Measurements from ENCODE around the gene TLR10.
"Not testable (repeated sequence)": the region's sequence is repeated elsewhere in the genome, so short reads cannot be mapped to it uniquely, and the experiment has no call there.

TLR10 gene

DNA sequence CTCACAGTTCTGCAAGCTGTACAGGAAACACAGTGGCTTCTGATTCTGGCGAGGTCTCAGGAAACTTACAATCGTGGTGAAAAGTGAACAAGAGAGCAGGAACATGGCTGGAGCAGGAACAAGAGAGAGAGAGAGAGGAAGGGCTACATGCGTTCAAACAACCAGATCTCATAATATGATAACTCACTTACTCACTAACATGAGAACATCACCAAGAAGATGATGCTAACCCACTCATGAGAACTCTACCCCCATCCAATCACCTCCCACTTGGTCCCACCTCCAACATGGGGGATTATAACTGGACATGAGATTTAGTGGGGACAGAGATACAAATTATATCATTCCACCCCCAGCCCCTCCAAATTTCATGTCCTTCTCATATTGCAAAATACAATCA is 31.6 kb upstream of the TLR10 start:
- H3K27me3 ChIP-seq (ENCODE audit: insufficient read depth, low read length), result no peaks in the 10 kb centered on the region
- no peaks in the 10 kb centered on the region for H3K9me3 ChIP-seq (ENCODE audit: low read length)
- H3K4me1 ChIP-seq (ENCODE audit: insufficient read depth, low read length), result no peaks in the 10 kb centered on the region
- no peak overlapping the region for H2AFZ ChIP-seq (ENCODE audit: low read depth, low read length)
- no peak overlapping the region for H3K4me3 ChIP-seq (ENCODE audit: low read length)
- no peaks in the 10 kb centered on the region for H3K36me3 ChIP-seq (ENCODE audit: insufficient read depth, low read length)

DNA sequence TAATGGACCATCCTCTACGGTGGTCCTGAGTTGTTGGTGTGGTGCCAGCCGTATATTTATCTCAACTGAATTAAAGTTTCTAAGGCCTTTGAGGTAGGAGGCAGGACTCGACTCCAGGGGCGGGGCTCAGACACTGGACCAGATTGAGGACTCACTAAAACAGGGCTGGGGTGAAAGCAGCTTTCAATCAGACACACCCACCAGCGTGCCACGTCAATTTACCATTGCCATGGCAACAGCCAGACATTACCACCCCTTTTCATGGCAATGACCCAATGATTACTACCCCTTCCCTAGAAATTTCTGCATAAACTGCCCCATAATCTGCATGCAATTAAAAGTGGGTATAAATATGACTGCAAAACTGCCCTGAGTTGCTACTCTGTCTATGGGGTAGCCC is 28.5 kb upstream of the TLR10 start:
- no peaks in the 10 kb centered on the region for H3K36me3 ChIP-seq (ENCODE audit: insufficient read depth, low read length)
- H3K27me3 ChIP-seq (ENCODE audit: insufficient read depth, low read length), result no peaks in the 10 kb centered on the region
- H3K9me3 ChIP-seq (ENCODE audit: low read length), result no peaks in the 10 kb centered on the region
- H3K4me1 ChIP-seq (ENCODE audit: insufficient read depth, low read length), result no peaks in the 10 kb centered on the region
- H3K4me3 ChIP-seq (ENCODE audit: low read length), result no peak overlapping the region
- H2AFZ ChIP-seq (ENCODE audit: low read depth, low read length), result no peak overlapping the region

DNA sequence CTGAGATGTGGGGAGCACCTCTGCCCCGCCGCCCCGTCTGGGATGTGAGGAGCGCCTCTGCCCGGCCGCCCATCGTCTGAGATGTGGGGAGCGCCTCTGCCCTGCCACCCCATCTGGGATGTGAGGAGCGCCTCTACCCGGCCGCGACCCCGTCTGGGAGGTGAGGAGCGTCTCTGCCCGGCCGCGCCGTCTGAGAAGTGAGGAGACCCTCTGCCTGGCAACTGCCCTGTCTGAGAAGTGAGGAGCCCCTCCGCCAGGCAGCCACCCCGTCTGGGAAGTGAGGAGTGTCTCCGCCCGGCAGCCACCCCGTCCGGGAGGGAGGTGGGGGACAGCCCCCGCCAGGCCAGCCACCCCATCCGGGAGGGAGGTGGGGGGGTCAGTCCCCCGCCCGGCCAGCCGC is 24.7 kb upstream of the TLR10 start:
- H3K27me3 ChIP-seq (ENCODE audit: insufficient read depth, low read length); H3K36me3 ChIP-seq (ENCODE audit: insufficient read depth, low read length); H3K4me3 ChIP-seq (ENCODE audit: low read length); H2AFZ ChIP-seq (ENCODE audit: low read depth, low read length); H3K9me3 ChIP-seq (ENCODE audit: low read length); H3K4me1 ChIP-seq (ENCODE audit: insufficient read depth, low read length): not testable (repeated sequence)

GRCh38 chr4:38806251-38806650 is 23.5 kb upstream of the TLR10 start:
- not testable (repeated sequence) for H3K36me3 ChIP-seq (ENCODE audit: insufficient read depth, low read length); H3K4me3 ChIP-seq (ENCODE audit: low read length); H2AFZ ChIP-seq (ENCODE audit: low read depth, low read length); H3K9me3 ChIP-seq (ENCODE audit: low read length); H3K27me3 ChIP-seq (ENCODE audit: insufficient read depth, low read length); H3K4me1 ChIP-seq (ENCODE audit: insufficient read depth, low read length)

GRCh38 chr4:38805530-38806145 is 22.8 kb upstream of the TLR10 start:
- H3K36me3 ChIP-seq (ENCODE audit: insufficient read depth, low read length), result no peaks in the 10 kb centered on the region

DNA sequence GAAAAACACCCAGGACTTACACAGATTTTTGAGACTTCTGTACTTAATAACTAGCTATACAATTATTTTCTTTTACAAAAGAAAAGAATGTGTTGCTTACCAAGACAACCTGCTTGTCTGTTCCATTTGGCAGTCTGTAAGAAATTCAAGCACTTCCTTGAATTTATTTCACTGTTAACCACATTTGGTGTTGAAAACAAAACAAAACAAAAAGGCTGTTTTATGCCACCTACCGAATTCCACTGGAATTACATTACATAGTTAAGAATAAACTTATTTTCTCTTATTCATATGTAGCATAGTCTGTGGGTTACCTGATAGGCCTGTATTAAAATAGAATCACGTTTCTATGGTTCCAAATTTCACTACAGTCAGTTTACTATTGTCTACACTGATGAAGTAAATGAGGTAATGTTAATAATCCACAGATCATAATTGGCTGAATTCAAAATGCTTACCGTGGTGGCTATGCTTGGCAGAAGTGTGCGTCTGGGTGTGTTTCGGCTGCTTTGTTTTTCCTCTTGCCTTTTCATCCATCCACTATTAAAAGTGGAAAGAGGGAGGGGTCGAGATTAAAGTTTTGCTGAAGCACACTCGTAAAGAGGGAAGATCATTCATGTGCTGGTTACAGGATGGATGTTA is 22.0 kb upstream of the TLR10 start, which contains the start of gene TLR1:
TSS of gene TLR1 (minus strand) at position 138 of the 642 bp plus-strand sequence. CDS start 5,960 bp downstream, outside the sequence.
- Histone ChIP-seq H3K27me3 (ENCODE audit: insufficient read depth, low read length) (no peaks in the 10 kb centered on the region), H3K36me3 (ENCODE audit: insufficient read depth, low read length) (no peaks in the 10 kb centered on the region), H3K4me1 (ENCODE audit: insufficient read depth, low read length) (no peaks in the 10 kb centered on the region), H3K4me3 (ENCODE audit: low read length) (no peak within 1 kb of the TSS), H2AFZ (ENCODE audit: low read depth, low read length) (no peak within 1 kb of the TSS), H3K9me3 (ENCODE audit: low read length) (peaks cover 5% of the 10 kb centered on the region)

More at GRCh38 chr4:38805530-38806145, 22.8 kb upstream of the TLR10 start:
- H2AFZ ChIP-seq (ENCODE audit: low read depth, low read length), result no peak overlapping the region
- H3K4me1 ChIP-seq (ENCODE audit: insufficient read depth, low read length), result no peaks in the 10 kb centered on the region
- peaks cover 5% of the 10 kb centered on the region for H3K9me3 ChIP-seq (ENCODE audit: low read length)
- no peak overlapping the region for H3K4me3 ChIP-seq (ENCODE audit: low read length)
- H3K27me3 ChIP-seq (ENCODE audit: insufficient read depth, low read length), result no peaks in the 10 kb centered on the region

DNA sequence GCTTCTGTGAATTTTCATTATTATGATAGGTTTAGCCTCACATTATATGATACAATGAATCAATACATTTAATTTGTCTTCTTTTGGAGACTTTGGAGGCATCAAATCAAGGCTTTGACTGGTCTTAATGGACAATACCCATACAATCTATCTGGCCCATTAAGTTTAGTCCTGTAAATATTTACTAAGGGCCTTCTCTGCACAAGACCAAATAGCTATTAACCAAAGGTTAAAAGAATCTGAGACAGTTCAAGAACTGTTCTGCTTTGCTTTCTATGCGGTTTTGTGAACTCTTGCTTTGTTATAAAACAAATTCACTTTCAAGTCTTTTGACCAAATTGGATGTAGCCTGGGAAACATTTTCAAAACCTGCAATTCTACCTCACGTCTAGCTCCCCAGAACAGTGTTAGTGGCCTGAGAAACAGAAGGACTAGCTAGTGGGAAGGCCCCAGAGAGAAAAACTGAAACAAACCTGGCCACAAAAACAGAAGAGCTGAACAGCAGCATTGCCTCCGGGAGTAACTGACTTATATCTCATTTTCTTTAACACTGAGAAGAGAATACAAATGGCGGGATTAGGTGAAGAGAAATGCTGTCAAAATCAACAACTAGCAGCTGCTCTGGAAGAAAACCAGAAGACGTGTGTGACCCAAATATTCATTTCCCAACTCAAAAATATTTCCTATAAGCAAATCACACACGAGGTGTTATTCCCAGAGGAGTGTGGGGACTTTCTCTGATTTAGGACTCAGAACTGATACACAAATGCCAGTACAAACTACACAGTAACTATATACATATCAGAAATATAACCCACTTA is 21.3 kb upstream of the TLR10 start:
- H3K4me3 ChIP-seq (ENCODE audit: low read length), result no peak overlapping the region
- H3K4me1 ChIP-seq (ENCODE audit: insufficient read depth, low read length), result no peaks in the 10 kb centered on the region
- H3K36me3 ChIP-seq (ENCODE audit: insufficient read depth, low read length), result no peaks in the 10 kb centered on the region
- H3K27me3 ChIP-seq (ENCODE audit: insufficient read depth, low read length), result no peaks in the 10 kb centered on the region
- no peak overlapping the region for H2AFZ ChIP-seq (ENCODE audit: low read depth, low read length)
- H3K9me3 ChIP-seq (ENCODE audit: low read length), result peaks cover 5% of the 10 kb centered on the region

- Histone ChIP-seq H2AFZ (ENCODE audit: low read depth, low read length) (no peak overlapping the region), H3K4me3 (ENCODE audit: low read length) (no peak overlapping the region), H3K4me1 (ENCODE audit: insufficient read depth, low read length) (no peaks in the 10 kb centered on the region), H3K36me3 (ENCODE audit: insufficient read depth, low read length) (no peaks in the 10 kb centered on the region), H3K9me3 (ENCODE audit: low read length) (peaks cover 5% of the 10 kb centered on the region), H3K27me3 (ENCODE audit: insufficient read depth, low read length) (no peaks in the 10 kb centered on the region)
Observed at GRCh38 chr4:38802561-38803355, 20.0 kb upstream of the TLR10 start.

- H2AFZ ChIP-seq (ENCODE audit: low read depth, low read length), result no peak overlapping the region
- peaks cover 5% of the 10 kb centered on the region for H3K9me3 ChIP-seq (ENCODE audit: low read length)
- H3K4me1 ChIP-seq (ENCODE audit: insufficient read depth, low read length), result no peaks in the 10 kb centered on the region
- H3K27me3 ChIP-seq (ENCODE audit: insufficient read depth, low read length), result no peaks in the 10 kb centered on the region
- H3K4me3 ChIP-seq (ENCODE audit: low read length), result no peak overlapping the region
- H3K36me3 ChIP-seq (ENCODE audit: insufficient read depth, low read length), result no peaks in the 10 kb centered on the region
Observed at GRCh38 chr4:38800961-38801450, 18.2 kb upstream of the TLR10 start.

- no peak overlapping the region for H3K4me3 ChIP-seq (ENCODE audit: low read length)
- no peak overlapping the region for H2AFZ ChIP-seq (ENCODE audit: low read depth, low read length)
- no peaks in the 10 kb centered on the region for H3K27me3 ChIP-seq (ENCODE audit: insufficient read depth, low read length)
- H3K4me1 ChIP-seq (ENCODE audit: insufficient read depth, low read length), result no peaks in the 10 kb centered on the region
- no peaks in the 10 kb centered on the region for H3K36me3 ChIP-seq (ENCODE audit: insufficient read depth, low read length)
- H3K9me3 ChIP-seq (ENCODE audit: low read length), result peaks cover 5% of the 10 kb centered on the region
Observed at GRCh38 chr4:38800366-38800765, 17.6 kb upstream of the TLR10 start.

DNA sequence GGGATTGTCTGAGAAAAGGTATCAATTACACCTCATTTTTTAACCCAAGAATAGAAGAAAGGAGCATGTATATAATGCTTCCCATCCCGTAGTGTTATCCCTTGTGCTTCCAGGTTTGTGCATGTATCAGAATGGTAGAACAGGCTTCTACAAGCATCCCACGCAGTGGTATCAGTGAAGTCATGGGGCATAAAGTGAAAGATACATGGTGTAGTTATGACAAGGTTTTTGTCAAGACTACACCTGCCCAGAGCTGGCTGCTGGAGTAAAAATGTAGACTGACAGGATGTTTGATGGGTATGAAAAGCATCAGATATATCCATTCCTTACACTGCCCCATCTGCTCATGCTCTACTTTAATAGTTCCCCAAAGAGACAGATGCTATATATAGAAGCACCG is 12.3 kb upstream of the TLR10 start:
- no peaks in the 10 kb centered on the region for H3K27me3 ChIP-seq (ENCODE audit: insufficient read depth, low read length)
- H3K4me3 ChIP-seq (ENCODE audit: low read length), result no peak overlapping the region
- no peaks in the 10 kb centered on the region for H3K36me3 ChIP-seq (ENCODE audit: insufficient read depth, low read length)
- no peaks in the 10 kb centered on the region for H3K4me1 ChIP-seq (ENCODE audit: insufficient read depth, low read length)
- H3K9me3 ChIP-seq (ENCODE audit: low read length), result no peaks in the 10 kb centered on the region
- no peak overlapping the region for H2AFZ ChIP-seq (ENCODE audit: low read depth, low read length)

DNA sequence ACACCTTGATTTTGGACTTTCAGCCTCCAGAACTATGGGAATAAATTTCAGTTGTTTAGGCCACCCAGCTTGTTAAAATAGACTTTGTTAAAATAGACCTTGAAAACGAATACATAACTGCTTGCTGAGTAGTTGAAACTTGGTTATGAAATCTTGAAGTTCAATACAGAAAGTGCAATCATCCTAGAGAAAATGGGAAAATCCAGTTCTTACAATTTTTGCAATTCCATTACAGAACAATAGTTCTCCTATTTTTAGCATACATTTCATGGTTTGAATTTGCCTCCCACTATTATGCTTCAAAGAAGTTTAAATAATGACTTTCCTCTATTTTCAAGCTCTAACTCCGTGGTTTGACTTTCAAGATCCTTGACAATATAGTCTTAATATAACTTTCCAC is 11.3 kb upstream of the TLR10 start:
- Histone ChIP-seq H2AFZ (ENCODE audit: low read depth, low read length) (no peak overlapping the region), H3K36me3 (ENCODE audit: insufficient read depth, low read length) (no peaks in the 10 kb centered on the region), H3K9me3 (ENCODE audit: low read length) (no peaks in the 10 kb centered on the region), H3K4me1 (ENCODE audit: insufficient read depth, low read length) (no peaks in the 10 kb centered on the region), H3K4me3 (ENCODE audit: low read length) (no peak overlapping the region), H3K27me3 (ENCODE audit: insufficient read depth, low read length) (no peaks in the 10 kb centered on the region)

DNA sequence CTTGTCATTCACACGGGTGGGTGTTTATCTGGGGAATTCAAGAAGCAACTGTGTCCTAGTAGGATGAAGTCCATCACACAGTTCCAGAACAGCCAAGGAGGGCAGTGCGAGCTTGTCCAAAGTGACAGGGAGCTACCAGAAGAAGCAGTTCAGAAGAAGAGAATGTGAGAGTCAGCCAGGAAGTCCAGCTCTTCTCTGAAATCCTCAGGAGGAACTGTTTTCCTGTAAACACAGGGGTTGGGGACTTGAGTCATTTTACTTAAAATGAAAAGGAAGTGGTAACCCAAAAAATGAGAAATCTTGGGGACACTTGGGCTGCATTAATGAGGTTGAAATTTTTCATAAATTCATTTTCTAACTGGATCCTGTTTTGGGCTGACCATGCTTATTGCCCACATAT is 8.2 kb upstream of the TLR10 start:
- no peaks in the 10 kb centered on the region for H3K27me3 ChIP-seq (ENCODE audit: insufficient read depth, low read length)
- no peaks in the 10 kb centered on the region for H3K36me3 ChIP-seq (ENCODE audit: insufficient read depth, low read length)
- no peak overlapping the region for H3K4me3 ChIP-seq (ENCODE audit: low read length)
- H3K4me1 ChIP-seq (ENCODE audit: insufficient read depth, low read length), result no peaks in the 10 kb centered on the region
- no peak overlapping the region for H2AFZ ChIP-seq (ENCODE audit: low read depth, low read length)
- no peaks in the 10 kb centered on the region for H3K9me3 ChIP-seq (ENCODE audit: low read length)

Measured in neuron (in vitro differentiated cells).